GM23338 (cell line): ENCODE data around the gene TMEM114. TPM values are rescaled to one million over a fixed set of nuclear protein-coding genes. Genes with fewer than 3 reads are reported as not detected.

Experiments used
- ATAC-seq: fragments of 200-7000 bp; cut with Tn5 transposase; 3 replicates; pipeline ENCODE4 v1.9.1; 2020
- DNase-seq: peaks from one replicate; pipeline ENCODE4 v3.0.0-alpha.2; 2015; ENCODE audit warnings: low spot score
- H2AFZ ChIP-seq: fragments of 200-600 bp; sonication (generic); 2 replicates; pipeline ENCODE4 v1.8.0; 2016; ENCODE audit warnings: antibody characterized with exemption, mild to moderate bottlenecking, moderate library complexity
- H3F3A ChIP-seq: fragments of 200-600 bp; sonication (generic); replicated peaks from 2 replicates; pipeline ENCODE4 v1.8.0; 2017; ENCODE audit warnings: antibody characterized with exemption, mixed run types, low read depth
- H3K27ac ChIP-seq: fragments of 200-600 bp; sonication (generic); 2 replicates; pipeline ENCODE4 v1.6.1; 2016; ENCODE audit warnings: low read depth
- H3K27me3 ChIP-seq: fragments of 200-600 bp; sonication (generic); 2 replicates; pipeline ENCODE4 v1.8.0; 2016; ENCODE audit warnings: mild to moderate bottlenecking, mixed run types, moderate library complexity; ENCODE audit not compliant: insufficient read depth
- H3K36me3 ChIP-seq: fragments of 200-600 bp; sonication (generic); 2 replicates; pipeline ENCODE4 v1.8.0; 2016; ENCODE audit warnings: mild to moderate bottlenecking; ENCODE audit not compliant: insufficient read depth
- H3K4me1 ChIP-seq: fragments of 200-600 bp; sonication (generic); 2 replicates; pipeline ENCODE4 v1.8.0; 2016; ENCODE audit warnings: mild to moderate bottlenecking, moderate library complexity; ENCODE audit not compliant: insufficient read depth
- H3K4me2 ChIP-seq: fragments of 200-600 bp; sonication (generic); 2 replicates; pipeline ENCODE4 v1.7.1; 2017; ENCODE audit warnings: mixed run types
- H3K4me3 ChIP-seq: fragments of 200-600 bp; sonication (generic); 2 replicates; pipeline ENCODE4 v1.6.1; 2016; ENCODE audit warnings: mixed run types
- H3K79me2 ChIP-seq: fragments of 200-600 bp; sonication (generic); replicated peaks from 2 replicates; pipeline ENCODE4 v1.8.0; 2017; ENCODE audit warnings: mild to moderate bottlenecking; ENCODE audit not compliant: insufficient read depth
- H3K9me2 ChIP-seq: fragments of 200-600 bp; sonication (generic); 2 replicates; pipeline ENCODE4 v1.8.0; 2017; ENCODE audit not compliant: insufficient read depth
- H4K20me1 ChIP-seq: fragments of 200-600 bp; sonication (generic); replicated peaks from 2 replicates; pipeline ENCODE4 v1.8.0; 2017; ENCODE audit warnings: mild to moderate bottlenecking; ENCODE audit not compliant: insufficient read depth
- H3K27ac Mint-ChIP-seq: 2 replicates; pipeline ENCODE4 v1.8.0; 2020; ENCODE audit warnings: inconsistent platforms, mild to moderate bottlenecking, moderate library complexity, mixed read lengths
- H3K27me3 Mint-ChIP-seq: 3 replicates; pipeline ENCODE4 v1.8.0; 2022; ENCODE audit warnings: low read depth, mild to moderate bottlenecking, moderate library complexity, mixed read lengths, inconsistent platforms; ENCODE audit not compliant: insufficient read depth, poor library complexity
- H3K36me3 Mint-ChIP-seq: 3 replicates; pipeline ENCODE4 v1.8.0; 2021; ENCODE audit warnings: low read depth, mild to moderate bottlenecking, inconsistent platforms, moderate library complexity, mixed read lengths
- H3K4me1 Mint-ChIP-seq: 3 replicates; pipeline ENCODE4 v1.8.0; 2020; ENCODE audit warnings: mild to moderate bottlenecking, inconsistent platforms, mixed read lengths
- H3K4me3 Mint-ChIP-seq: 3 replicates; pipeline ENCODE4 v1.8.0; 2021; ENCODE audit warnings: moderate library complexity, mild to moderate bottlenecking, inconsistent platforms, mixed read lengths
- H3K9me3 Mint-ChIP-seq: 3 replicates; pipeline ENCODE4 v1.8.0; 2020; ENCODE audit warnings: moderate library complexity, mild to moderate bottlenecking, inconsistent platforms, mixed read lengths
- CREB1 ChIP-seq: fragments of 250-450 bp; sonication (Bioruptor Pico); IDR thresholded peaks from 2 replicates; pipeline ENCODE4 v1.5.0; 2020; ENCODE audit warnings: low read depth, mild to moderate bottlenecking, moderate library complexity
- EZH2phosphoT487 ChIP-seq: fragments of 200-600 bp; sonication (generic); IDR thresholded peaks from one replicate; pipeline ENCODE4 v1.8.1; 2018; ENCODE audit warnings: antibody characterized with exemption; ENCODE audit not compliant: unreplicated experiment
- JUNB ChIP-seq: IDR thresholded peaks from one replicate; pipeline ENCODE4 v1.6.1; 2016; ENCODE audit warnings: antibody characterized with exemption; ENCODE audit not compliant: unreplicated experiment
- NANOG ChIP-seq: IDR thresholded peaks from 2 replicates; pipeline ENCODE4 v1.6.1; 2016; ENCODE audit warnings: antibody characterized with exemption, borderline replicate concordance
- ZNF331 ChIP-seq: fragments of 250-450 bp; sonication (Bioruptor Pico); IDR thresholded peaks from 2 replicates; pipeline ENCODE4 v1.5.0; 2020; ENCODE audit warnings: low read depth, mild to moderate bottlenecking, moderate library complexity
- ZNF462 ChIP-seq: fragments of 250-450 bp; sonication (Bioruptor Pico); IDR thresholded peaks from 2 replicates; pipeline ENCODE4 v1.5.0; 2020; ENCODE audit warnings: mild to moderate bottlenecking, moderate library complexity
- polyA plus RNA-seq: library from polyadenylated mRNA; unstranded; fragments of >200 nt; fragmentation: Nextera tagmentation; extraction: Ambion mirVana; gene quantifications from 2 replicates; pipeline ENCODE4 v1.2.1, GENCODE V29; 2016
- total RNA-seq: library from RNA; depleted of rRNA; stranded (reverse); fragments of >200 nt; shearing (Covaris generic); gene quantifications from 2 replicates; pipeline ENCODE4 v1.2.3, GENCODE V29; 2014
- TF ChIP-seq, protein P1 (sequence below): IDR thresholded peaks from 2 replicates; pipeline ENCODE4 v1.6.1; 2016; ENCODE audit warnings: antibody characterized with exemption

The TMEM114 gene
- total and polyA plus RNA-seq, 2 experiments from 2014 or later = 0.47 to 0.52 TPM

DNA sequence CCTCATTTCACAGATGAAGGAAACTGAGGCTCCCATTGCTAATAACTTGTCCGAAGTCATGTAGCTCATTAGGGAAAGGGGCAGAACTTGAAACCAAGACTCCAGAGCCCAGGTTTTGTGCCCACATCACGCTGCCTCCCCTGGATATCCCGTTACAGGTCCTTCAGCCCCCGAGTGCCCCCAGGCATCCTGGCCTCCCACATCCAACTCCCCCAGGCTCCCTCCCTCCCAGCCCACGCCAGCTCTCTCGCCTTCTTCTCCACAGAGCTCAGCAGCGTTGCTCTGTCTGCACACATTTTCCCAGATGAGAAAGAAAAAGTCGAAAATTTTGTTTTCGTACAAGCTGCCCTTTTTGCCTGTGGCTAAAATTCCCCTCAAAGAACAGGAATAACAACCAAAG, 16.9 kb upstream of the TMEM114 start (continued):
- no peak for TF ChIP-seq ZNF462 (CRISPR knock-in tag)

DNA sequence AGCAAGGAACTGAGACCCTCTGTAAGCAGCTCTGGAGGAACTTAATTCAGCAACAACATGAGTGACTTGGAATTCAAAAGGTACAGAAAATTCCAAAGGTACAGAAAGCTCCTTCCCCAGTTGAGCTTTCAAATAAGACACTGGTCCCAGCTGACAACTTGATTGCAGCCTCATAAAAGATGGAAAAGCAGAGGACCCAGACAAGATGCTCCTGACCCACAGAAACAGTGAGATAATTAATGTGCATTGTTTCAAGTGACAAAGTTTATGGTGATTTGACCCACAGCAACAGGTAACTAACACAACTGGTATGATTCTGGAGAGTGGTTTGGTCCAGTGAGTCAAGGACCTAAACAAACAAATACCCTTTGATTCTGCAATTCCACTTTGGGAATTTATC, 15.2 kb upstream of the TMEM114 start:
- Mint-ChIP-seq H3K27me3 (no peaks in the 10 kb centered on the region), H3K4me3 (no peak overlapping the region), H3K4me1 (peaks cover 13% of the 10 kb centered on the region; the same call in 2 of the 3 replicates), H3K9me3 (peaks cover 11% of the 10 kb centered on the region), H3K27ac (no peak overlapping the region), H3K36me3 (no peaks in the 10 kb centered on the region; the same call in 1 of the 3 replicates)
- Histone ChIP-seq H3K4me2 (no peak overlapping the region), H3K27ac (no peak overlapping the region), H3K79me2 (no peaks in the 10 kb centered on the region), H4K20me1 (no peaks in the 10 kb centered on the region), H3K9me2 (no peaks in the 10 kb centered on the region), H3F3A (no peaks in the 10 kb centered on the region), H3K27me3 (no peaks in the 10 kb centered on the region), H3K4me1 (peaks cover 13% of the 10 kb centered on the region), H3K36me3 (no peaks in the 10 kb centered on the region), H2AFZ (no peak overlapping the region), H3K4me3 (no peak overlapping the region)
- DNase-seq = no peak
- ATAC-seq = no peak
- TF ChIP-seq NANOG (no peak), JUNB (no peak), ZNF462 (CRISPR knock-in tag) (no peak), ZNF331 (CRISPR knock-in tag) (no peak), CREB1 (CRISPR knock-in tag) (no peak), EZH2phosphoT487 (no peak)
- TF ChIP-seq, protein P1, sequence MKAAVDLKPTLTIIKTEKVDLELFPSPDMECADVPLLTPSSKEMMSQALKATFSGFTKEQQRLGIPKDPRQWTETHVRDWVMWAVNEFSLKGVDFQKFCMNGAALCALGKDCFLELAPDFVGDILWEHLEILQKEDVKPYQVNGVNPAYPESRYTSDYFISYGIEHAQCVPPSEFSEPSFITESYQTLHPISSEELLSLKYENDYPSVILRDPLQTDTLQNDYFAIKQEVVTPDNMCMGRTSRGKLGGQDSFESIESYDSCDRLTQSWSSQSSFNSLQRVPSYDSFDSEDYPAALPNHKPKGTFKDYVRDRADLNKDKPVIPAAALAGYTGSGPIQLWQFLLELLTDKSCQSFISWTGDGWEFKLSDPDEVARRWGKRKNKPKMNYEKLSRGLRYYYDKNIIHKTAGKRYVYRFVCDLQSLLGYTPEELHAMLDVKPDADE = no peak
